HuH-7 (cell line): ENCODE data around the gene PTPRN2.

ENCODE experiments used
- DNase-seq: peaks from one replicate; pipeline ENCODE4 v3.0.0; 2011; ENCODE audit warnings: low spot score

Gene PTPRN2

DNA sequence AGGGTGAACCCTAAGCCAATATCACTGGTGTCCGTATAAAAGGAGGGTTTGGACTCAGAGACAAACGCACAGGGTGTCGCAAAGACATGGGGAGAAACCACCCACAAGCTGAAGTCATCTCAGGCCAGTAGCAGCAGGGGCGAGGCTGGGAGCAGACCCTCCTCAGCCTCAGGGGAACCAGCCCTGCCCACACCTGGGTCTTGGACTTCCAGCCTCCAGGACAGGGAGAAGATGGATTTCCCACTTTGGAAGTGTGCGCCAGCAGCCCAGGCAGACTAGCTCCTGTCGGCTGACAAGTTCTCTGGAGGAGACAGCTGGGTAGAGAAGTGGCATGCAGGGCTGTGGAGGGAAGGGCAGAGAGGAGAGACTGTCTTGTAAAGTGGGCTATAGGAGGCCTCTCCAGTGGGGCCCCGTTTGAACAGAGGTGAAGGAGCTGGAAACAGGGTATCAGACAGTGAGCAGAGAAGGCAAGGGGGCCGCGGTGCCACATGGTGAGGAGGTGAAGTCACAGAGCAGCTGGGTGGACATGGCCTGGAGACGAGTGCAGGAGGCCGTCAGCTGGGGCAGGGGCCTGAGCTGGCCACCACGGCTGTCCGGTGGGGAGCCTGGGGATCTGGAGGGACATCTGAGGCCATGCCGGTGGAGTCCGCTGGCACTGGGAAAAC lies 475.6 kb downstream of the PTPRN2 start:
- DNase-seq: no peak

GRCh38 chr7:158111049-158111751 lies 476.4 kb downstream of the PTPRN2 start:
- DNase-seq: no peak

- no peak for DNase-seq
Observed at GRCh38 chr7:158110661-158111048, 477.0 kb downstream of the PTPRN2 start.

DNA sequence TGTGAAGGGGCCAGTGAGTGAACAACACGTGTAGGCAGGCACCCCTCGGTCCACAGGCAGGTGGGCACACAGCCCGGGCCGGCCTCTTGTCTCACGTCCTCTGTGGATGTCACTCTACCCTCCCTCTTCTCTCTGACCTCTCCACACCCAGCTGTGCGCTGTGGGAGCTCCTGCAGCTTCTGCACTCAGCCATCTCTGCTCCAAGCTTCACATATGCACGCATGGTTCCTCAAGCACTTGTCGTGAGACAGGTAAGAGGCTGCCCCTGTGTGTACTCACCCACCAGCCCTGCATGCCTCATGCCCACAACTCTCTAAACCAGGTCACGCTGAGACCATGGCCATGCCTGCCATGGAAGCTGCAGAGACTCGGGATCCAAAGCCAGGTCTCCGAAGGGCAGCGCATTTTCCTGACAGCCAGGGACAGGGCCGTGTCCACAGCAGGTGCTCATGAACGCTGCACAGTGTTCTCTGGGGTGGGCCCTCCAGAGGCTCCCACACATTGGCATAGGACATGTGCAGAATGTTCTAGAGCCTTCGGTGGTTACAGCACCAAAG lies 477.5 kb downstream of the PTPRN2 start:
- DNase-seq: no peak

GRCh38 chr7:158109364-158110033 lies 478.1 kb downstream of the PTPRN2 start:
- no peak for DNase-seq

DNA sequence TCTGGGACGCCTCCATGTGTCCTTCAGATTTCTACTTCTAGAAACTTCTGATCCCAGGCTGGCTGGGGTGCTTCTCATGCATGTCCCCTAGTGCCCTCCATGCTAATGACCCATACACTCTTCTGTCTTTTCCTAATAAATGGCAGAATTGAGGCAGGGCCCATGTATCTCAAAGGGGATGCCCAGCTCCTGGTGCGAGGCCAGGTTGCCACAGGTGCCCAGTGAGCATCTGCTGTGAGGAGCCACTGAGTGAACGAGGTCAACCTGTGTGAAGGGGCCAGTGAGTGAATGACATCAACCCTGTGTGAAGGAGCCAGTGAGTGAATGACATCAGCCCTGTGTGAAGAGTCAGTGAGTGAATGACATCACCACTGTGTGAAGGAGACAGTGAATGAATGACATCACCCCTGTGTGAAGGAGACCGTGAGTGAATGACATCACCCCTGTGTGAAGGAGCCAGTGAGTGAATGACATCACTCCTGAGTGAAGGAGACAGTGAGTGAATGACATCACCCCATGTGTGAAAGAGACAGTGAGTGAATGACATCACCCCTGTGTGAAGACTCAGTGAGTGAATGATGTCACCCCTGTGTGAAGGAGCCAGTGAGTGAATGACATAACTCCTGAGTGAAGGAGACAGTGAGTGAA lies 478.9 kb downstream of the PTPRN2 start:
- DNase-seq: no peak

DNA sequence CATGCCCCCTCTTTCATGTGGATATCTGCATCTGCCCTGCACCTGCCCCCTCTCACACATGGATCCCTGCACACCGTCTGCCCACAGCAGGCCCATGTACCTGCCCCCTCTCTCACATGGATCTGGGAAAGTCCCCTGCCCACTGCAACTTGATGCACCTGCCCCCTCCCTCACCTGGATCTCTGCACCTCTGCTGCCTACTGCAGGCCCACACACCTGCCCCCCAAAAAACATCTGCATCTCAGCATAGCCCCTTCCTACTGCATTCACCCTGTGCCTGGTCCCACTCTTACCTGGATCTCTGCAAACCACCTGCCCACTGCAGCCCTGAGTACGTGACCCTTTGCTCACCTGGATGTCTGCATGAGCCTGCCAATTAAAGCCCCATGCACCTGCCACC lies 479.8 kb downstream of the PTPRN2 start:
- no peak for DNase-seq

- DNase-seq: no peak
Observed at GRCh38 chr7:158106272-158106671, 481.4 kb downstream of the PTPRN2 start.

DNA sequence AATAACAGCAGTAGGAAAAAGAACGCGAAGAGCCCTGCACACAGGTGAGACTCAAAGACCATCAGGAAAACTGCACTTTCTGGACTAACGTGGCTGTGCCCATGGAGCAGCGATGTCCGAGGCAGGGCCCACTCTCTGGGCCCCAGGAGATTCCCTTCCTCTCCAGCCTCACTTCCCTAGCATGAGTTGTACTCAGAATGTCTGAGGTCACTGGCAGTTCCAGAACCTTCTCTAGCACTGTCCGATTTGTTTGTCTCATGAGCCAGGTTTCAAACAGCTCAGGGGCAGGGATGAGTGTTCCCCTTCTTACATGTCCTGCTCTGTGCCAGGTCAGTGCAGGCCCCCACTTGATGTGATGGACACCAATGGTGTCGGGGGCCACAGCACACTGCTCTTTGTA lies 484.2 kb downstream of the PTPRN2 start:
- DNase-seq: no peak

- DNase-seq: no peak
Observed at GRCh38 chr7:158102897-158103296, 484.7 kb downstream of the PTPRN2 start.

DNA sequence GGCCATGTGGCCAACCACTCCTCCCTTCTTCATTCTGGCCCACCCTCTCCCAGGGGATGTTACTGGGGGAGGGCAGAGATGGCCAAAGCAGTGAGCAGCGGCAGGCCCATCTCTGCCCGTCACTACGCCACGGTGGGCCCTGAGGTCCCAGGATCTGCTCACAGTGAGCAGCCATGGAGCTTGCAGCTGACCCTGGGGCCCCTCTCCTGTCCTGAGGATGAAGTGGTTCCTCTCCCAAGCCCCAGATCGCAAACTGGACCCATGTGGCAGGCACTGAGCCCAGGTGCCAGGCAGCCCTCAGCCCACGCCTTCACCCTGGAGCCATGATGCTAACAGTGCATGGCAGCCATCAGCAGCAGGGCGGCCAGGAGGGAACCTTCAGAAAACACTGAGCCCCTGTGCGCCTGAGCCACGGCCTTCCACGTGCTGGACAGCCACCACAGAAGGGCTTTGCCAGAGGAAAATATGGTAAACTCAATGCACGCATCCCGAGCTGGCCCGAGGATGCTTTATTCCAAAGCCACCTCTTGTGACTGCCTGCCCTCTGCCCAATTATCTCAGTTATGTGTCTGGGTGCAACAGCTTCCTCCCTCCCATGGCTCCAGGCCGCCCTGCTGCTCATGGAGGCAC lies 485.7 kb downstream of the PTPRN2 start:
- no peak for DNase-seq

GRCh38 chr7:158098125-158099030 lies 489.2 kb downstream of the PTPRN2 start:
- no peak for DNase-seq

GRCh38 chr7:158097453-158098124 lies 490.0 kb downstream of the PTPRN2 start:
- no peak for DNase-seq

DNA sequence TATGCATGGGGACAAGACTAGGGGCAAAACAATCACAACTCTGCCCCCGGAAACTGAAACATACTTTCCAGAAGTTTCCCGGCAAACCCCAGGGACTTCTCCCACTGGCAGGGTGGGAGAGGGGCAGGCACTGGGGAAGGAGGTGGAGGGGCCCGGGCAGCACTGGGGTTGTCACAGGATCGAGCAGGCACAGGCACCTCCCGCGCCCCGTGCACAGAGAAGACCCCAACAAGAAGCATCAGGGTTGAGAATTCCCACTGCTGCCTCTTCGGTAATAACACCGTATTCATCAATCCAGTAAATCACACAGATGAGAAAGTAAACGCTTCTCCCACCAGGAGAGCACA lies 490.5 kb downstream of the PTPRN2 start:
- DNase-seq: no peak

DNA sequence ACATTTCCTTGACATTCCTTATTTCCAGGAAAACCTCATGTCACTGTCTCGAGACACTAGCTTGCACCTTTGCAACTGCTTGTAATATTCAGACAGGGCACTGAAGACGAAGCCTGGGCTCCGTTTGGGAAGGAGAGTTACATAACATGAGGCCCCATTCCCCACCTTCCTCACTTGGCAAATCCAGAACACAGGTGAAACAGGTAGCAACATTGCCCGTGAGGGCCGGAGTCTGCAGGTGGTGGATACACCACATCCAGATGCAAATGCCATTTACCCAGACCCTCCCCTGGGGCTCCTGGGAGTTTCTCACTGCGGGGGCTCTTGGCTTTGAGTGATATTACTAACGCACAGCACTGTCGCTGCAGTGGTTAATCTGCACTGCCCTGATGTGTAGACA lies 491.0 kb downstream of the PTPRN2 start:
- no peak for DNase-seq

DNA sequence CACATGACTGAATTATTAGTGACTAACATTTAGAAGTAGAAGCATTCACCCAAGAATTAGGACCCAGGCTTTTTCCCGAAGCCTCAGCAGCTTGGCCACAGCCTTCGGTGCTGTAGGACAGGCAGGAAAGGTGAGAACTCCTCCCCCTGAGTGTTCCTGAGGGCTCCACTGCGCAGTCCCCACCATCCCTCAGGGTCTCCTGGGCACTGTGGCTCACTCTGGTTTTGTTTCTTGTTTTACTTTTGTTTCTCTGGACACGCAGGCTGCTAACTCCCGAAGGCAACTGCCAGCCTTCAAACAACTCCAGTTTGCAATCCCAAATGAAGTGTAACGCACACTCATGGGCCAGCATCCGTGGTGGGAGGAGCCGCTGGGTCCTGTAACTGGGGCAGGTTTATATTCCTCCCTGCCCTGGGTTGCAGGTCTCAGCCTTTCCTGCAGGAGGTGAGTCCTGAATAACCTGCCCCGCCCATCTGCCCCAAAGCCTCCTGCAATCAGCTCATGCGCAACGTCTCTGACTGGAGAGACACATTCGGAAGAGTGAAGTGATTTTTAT lies 492.9 kb downstream of the PTPRN2 start:
- DNase-seq: no peak

GRCh38 chr7:158094046-158094445 lies 493.6 kb downstream of the PTPRN2 start:
- no peak for DNase-seq

- no peak for DNase-seq
Observed at GRCh38 chr7:158093156-158093796, 494.3 kb downstream of the PTPRN2 start.

DNA sequence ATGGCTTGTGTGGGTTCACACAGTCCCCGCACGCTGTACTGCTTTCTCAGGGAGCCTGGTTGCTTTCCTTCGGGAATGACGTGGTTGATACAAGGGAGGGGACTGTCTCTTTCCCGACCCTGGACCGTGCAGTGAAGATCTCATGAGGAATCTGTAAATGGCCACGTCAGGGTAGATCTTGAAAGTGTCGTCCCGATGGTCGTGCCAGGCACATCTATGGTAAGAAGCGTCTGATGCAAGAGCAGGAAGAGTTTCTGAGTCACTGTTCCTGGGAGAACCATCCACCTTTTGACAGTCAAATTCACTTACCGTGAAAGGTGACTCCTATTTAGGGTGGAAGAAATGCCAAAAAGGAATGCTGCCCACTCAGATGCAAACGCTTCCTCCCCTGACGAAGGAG lies 500.4 kb downstream of the PTPRN2 start:
- no peak for DNase-seq
